ENCODE measurements around the gene TMEM213.
"Not testable (repeated sequence)": the region's sequence is repeated elsewhere in the genome, so short reads cannot be mapped to it uniquely, and the experiment has no call there.

Gene TMEM213, protein sequence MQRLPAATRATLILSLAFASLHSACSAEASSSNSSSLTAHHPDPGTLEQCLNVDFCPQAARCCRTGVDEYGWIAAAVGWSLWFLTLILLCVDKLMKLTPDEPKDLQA

DNA sequence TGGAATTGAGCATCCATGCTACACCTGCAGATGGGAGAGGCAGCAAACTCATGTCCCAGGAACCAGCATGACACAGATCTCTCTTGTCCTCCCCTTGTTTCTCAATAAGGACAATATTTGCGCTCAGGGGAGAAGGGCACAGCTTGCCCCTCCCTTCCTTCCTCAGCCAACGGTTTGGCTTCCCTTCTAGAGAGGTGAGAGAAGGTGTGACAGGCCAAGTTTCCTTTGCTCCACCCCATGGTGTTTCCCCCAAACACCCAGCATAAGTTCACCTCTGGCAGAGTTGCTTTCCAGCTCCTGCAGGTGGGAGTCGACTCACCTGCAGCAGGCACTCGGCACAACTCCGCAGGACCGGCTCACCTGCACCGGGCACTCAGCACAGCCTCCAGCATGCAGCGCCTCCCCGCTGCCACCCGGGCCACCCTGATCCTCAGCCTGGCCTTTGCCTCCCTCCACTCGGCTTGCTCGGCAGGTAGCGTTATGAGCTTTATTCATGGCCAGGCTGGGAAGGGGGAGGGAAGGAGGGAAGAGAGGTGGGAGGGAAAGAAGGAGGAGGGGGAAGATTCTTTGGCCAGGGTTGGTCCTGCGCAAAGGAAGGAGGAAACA lies at the start of gene TMEM213, which contains the start of gene ATP6V0A4:
Gene TMEM213, plus strand, starts transcription at position 280 of the 606 bp plus-strand sequence. Its CDS starts 111 bp downstream, at position 391.
Gene ATP6V0A4, minus strand, starts transcription at position 482 of the 606 bp plus-strand sequence. CDS start 26,949 bp downstream, outside the sequence.
- no peak for DNase-seq

DNA sequence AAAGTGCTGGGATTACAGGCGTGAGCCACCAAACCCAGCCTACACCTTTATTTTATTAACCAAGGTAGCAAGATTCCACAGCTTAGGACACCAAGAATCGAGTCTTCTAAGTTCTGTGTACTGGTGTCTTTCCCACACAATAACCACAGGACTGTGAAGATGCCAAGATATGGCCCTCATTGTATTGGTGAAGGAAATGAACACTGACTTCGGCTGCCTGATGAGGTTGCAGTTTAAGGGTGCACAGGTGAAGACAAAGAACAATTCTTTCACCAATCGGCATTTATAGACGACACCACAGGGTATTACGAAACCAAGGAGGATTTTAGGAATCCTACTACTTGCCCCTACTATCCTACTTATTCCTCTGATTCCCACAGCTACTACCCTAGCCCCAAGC lies 49.1 kb upstream of the TMEM213 start:
- DNase-seq, result no peak

DNA sequence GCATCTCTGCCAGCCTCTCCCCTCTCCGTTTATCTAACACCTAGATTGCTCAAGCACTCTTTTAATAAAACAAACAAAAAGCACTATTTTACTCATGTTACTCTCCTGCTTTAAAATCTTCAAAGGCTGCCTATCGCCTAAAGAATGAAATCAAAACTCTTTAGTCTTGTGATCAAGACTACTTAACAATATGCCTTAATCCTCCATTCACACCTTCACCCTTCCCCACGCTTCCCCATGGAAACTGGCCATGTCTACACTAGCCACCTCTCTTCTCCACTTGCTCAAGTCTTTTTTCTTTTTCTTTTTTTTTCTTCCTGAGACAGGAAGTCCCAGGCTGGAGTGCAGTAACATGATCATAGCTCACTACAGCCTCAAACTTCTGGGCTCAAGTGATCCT lies 47.8 kb upstream of the TMEM213 start:
- DNase-seq, result no peak

DNA sequence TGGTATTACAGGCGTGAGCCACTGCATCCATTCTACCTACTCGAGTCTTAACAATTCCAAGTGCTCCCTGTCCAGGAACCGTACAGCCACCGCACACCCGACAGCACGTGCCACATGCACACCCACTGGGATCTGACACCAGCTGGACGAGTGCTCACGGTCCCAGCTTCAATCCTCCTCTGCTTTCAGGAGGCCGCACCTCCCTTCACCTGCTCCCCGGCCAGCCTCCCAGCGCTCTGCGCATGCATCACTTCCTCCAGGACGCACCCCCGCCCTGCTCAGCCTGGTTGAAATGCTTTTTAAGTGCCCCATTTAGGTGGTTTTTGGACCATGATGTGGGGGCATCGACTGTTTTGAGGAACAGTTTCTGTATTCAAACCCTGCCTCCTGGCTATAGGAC lies 47.3 kb upstream of the TMEM213 start:
- DNase-seq, result no peak

DNA sequence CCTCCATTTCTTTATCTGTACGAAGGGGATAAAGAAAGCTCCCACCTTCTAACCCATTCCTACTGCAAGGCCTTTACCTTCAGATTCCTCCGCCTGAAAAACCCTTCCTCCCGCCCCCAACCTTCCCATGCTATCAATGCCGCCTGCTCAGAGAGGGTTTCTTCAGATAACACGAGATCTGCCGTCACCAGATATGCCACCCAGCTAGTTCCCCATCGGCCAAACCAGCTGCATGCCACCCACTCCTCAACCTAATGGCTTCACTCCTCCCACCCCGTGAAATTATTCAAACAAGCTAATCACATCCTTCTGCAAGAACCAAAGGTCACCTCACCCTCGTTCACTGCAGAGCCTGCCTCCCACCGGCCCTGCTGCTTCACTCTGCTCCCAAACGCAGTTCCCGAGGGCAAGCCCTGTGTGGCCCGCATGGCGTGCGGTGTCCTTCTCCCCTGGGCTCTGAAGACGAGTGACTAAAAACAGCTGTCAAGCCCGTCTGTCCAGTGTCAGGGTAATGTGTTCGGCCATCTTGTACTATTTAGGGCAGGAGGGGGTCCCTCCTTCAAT lies 46.8 kb upstream of the TMEM213 start:
- no peak for DNase-seq

DNA sequence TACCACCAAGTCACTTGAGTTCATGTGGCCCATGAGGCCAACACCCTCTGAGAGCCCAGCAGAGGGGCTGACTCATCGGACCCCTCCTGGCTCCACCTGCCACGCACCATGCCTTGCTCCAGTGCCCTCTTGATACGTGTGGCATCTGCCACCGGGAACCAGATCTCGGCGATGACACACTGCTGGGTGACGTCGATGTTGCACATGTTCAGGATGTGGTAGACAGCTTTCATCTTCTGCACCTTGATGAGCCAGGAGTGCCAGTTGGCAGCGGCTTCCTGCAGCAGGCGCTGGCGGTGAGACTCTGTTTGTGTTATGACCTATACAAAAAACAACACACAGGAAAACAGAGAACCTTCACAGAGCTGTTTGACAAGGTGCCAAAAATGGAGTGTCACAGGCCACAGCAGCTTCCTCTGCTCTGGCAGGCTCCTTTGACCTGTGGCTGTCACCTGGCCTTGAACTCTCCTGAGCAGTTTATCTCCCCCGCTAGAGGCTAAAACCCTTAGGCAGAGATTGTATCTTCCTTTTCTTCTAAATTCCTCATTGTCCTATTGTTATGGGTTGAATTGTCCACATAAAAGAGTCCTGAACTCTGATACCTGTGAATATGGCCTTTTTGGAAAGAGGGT lies 45.2 kb upstream of the TMEM213 start:
- DNase-seq, result peak; percentile 36 to 87 (median 66)

DNA sequence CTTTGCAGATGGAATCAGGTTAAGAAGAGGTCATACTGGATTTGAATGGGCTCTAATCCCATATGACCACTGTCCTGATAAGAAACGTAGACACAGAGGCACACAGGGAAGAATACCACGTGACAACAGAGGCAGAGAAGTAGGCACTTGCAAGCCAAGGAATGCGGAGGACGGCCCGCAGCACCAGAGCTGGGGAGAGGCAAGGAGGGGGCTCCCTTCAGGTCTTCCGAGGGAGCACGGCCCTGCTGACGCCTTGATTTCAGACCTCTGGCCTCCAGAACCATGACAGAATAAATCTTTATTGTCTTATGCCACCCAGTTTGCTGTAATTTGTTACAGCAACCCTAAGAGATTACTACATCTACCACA lies 44.7 kb upstream of the TMEM213 start:
- no peak for DNase-seq

DNA sequence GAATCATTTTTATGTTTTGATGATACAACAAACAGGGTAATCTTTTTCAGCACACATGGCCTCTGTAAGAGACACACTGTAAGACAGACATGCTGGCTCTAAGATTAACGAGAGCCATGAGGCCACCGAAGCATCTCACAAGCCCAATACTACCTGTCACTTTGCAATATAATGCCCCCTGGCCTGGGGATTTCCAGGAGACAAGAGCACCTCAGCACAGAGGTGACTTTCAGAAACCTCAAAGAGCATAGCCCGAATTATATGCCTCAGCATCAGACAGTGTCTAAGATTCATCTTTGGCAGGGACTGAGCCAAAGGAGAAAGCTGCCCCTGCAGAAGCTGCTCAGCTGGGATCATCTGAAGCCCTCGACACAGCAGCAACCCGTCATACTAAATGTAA lies 44.2 kb upstream of the TMEM213 start:
- no peak for DNase-seq

DNA sequence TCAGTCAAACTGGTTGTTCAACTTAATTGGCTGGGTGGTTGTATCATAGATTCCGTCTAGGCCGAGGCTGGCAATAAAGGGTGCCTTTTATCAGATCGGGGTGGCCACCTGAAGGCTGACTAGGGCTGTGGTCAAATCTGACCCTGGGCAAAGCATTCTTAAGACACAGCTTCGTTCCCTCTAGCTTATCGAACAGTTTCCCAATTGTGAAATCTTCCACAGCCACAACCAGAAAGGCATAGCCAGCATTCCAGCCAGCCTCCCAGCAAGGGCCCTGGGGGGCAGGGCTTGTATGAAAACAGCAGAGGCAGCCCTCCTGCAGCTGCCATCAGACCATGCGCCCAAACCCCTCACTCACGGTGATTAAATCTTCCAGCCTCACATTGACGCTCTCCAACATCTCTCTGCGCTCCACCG lies 42.5 kb upstream of the TMEM213 start:
- no peak for DNase-seq

DNA sequence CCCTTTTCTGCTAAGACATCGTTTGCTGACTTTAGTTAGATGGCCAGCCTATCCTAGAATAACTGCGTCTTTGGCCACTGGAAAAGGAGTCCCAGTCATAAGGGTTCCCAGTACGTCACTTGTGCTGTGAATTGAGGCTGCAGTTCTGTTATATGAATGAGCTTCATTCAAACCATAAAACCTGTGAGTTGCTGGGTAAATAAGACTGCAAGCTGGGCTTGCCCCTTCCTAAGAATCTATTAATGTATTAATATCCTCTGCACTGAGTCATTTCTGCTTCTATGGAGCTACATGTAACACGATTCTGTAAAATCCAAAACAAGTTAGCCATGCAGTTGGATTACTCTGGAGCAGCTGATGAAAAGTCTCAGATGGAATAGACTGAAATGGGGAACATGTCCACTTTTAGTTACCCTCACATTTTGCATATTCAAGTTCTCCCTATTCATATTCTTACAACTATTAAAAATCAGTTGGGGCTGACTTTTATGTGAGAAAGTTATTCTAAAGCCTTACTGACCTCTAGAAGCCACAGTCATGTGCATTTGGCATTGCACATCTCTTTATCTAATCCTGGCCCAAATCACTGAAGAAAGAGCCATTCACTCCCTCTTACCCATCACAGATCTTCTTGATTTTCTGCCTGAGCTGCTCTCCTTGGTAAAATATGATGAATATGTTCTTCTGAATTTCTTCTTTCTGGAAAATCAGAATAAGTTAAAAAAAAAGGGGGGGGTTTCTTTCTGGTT lies 41.8 kb upstream of the TMEM213 start:
- DNase-seq, result no peak

DNA sequence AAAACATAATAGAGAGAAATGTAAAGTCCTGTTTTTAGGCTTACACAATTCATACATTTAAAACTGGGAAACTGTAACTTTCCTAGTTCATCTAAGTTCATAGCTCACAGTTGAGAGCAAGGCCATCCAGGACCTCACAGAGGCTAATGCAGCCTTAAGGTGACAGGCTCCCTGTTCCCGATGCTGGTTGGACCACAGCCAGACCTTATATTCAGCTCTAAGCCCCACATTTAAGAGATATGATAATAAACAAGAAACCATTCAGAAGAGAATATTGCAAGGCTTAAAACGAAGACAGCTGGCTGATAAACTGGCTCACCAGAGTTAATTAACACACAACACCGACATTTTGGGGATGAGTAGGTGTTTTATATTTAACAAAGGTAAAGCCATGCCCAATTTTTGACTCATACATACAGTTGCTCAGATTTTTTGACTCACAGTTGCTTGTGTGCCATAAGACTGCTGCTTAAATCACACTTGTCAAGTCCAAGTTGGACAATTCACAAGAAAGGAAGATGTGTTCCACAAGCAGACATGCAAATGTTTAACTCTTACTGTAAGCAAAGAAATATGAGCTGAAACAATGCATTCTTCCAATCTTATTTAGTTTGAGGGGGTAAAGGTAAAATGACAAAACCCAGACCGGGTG lies 41.1 kb upstream of the TMEM213 start:
- no peak for DNase-seq

DNA sequence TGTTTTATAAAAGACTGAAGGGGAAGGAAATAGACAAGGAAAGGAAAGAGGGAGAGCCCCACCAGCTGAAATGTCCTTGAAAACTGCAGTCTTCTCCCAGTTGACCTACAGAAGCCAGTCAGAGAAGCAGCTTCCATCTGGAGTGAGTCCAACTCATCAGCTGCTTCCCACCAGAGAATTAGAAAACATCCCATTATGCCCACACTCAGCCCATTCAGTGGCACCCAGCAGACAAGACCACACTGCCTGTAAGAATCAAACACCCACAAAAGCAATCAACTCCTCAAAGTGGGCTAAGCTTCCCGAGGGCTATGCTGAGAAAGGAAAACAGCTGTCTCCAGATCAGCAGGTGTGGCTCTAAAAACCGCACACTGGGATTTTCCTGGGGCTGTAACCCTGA lies 29.6 kb upstream of the TMEM213 start:
- DNase-seq, result no peak

DNA sequence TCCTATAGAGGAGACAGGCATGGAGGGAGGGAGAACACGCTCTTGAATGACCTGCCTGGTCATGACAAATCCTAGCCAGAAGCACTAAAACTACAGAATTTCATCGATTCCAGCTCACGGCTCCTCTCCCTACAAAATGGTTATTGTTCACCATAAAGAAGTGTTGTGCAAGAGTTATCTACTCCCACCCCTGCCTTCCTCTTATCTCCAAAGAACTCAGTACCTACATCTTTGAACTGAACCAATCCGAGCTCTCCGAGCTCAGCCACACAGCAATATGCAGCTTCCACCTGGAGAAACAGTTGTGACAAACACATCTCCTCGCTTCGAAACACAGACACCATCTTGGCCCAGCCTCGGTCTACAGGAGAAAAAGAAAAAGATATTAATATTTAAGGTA lies 26.9 kb upstream of the TMEM213 start:
- no peak for DNase-seq

DNA sequence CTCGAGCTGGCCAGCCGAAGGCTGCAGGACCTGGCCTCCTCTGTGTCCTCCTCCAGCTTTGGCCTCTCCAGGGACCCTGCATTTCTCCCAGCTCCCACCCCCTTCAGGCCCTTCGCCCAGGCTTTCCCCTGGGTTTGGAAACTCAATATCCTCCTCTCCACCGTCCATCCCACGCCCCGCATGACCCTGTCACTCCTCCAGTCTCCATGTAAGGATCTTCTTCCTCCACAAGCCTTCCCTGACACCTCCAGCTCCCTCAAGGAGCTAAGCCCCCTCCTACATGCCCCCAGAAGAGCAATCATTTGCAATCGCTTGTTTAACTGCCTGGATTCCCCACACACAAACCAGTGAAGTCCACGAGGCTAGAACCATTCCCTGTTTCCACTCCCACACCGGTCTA lies 24.6 kb upstream of the TMEM213 start:
- DNase-seq, result no peak

DNA sequence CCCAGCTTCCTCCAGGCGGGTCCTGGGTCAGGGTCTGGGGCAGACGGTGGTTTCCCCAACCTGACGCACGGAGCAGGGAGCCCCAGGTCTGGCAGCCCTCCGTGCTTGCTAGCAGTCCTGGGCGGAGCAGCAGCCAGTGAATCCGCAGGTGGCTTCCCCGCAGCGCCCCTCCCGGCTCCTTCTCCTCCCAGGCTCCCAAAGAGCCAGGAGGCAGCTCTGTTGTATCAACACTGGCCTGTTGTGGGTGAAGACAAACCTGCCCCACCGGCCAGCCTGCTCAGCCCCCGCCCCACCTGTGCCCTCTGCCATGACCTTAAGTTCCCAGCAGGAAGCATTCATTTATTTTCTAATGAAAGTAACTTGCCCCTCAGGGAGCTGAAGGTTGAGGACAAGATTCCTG lies 24.0 kb upstream of the TMEM213 start:
- no peak for DNase-seq

DNA sequence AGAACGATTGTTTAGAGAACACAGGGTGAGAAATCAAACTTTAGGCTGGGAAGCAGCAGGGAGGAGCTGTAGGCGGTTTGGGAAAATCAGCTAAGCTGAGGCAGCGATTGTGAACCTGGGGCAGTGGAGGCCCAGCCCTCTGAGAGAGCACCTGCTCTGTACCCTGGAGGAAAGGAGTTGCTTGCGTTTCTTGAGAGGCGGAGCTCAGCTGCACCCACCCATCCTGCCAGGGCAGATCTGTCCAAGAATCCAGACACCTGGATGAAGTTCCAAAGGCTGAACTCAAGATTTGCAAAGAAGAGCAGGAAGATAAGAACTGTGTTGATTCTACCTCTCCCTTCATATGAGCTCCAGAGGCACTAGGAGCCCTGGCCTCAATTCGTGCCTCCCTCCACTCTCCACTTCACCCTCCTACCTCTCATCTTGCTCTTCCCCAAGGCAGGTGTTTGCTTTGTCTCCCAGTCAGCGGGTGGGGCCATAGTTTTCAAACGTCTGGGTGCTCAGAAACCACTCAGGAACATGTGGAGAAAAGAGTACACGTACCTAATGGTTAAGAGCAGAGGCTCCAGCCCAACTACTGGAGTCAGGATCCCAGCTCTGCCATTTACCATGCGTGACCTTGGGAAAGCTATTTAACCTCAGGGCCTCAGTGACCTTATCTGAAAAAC lies 21.5 kb upstream of the TMEM213 start:
- no peak for DNase-seq

DNA sequence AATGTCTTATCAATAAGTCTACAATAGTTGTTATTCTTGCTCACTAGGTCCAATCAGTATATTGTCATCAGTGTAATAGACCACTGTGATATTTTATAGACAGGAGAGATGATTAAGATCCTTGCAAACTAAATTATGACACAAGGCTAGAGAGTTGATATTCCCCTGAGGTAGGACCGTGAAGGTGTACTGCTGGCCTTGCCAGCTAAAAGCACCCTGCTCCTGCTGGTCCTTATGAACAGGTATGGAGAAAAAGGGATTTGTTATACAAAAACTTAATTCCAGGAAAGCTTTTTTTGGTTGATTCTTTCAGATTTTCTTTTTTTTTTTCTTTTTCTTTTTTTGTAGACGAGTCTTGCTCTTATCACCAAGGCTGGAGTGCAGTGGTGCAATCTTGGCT lies 16.8 kb upstream of the TMEM213 start:
- DNase-seq, result no peak

DNA sequence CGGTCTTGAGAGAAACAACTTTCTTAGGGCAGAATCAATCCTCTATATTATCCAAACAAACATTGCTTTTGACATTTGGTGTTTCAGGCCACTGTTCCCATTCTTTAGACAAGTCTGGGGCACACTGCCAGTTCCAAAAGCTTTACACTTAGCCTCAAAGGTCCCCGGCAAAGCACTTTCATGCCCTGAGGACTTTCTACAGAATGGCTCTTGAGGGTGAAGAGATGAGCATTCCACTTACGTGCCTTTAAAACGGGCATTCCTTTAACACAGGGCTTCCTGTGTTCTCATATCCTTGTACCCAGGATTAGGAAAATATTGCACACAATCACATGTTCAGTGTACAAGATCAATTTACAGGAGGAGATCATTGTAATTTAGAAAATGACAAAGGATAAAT lies 13.1 kb upstream of the TMEM213 start:
- DNase-seq, result no peak

DNA sequence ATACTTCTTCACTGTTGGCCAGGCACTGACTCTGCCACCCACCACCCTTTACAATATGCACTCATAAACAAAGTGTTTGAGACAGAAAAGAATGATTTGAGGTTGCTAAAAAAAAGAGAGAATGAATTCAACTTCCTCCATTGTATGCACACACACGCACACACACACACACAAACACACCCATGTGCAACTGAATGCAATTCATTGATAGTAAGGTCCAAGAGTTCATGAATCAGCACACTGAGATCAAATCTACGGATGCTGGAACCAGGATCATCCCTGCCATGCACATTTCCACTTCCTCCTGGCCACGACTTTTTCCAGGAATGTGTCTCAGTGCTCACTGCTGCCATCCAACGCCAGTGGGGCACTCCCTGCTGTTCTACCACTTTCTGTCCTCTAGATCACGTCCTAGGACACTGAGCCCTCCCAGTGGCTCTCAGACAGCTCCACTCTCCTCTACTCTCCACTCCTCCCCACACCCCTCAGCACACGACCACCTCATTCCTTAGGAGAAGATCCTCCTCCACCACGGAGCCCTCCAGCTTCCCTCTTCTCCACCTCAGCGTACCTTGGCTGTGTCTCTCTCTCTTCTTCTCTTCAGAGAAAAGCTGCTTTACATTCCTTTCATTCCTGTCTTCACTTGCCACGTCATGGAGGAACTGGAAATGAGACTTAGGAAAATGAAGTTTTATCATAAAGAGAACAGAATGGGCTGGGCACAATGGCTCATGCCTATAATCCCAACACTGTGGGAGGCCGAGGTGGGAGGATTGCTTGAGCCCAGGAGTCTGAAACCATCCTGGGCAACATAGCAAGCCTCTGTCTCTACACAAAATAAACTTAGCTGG lies 12.0 kb upstream of the TMEM213 start:
- no peak for DNase-seq

DNA sequence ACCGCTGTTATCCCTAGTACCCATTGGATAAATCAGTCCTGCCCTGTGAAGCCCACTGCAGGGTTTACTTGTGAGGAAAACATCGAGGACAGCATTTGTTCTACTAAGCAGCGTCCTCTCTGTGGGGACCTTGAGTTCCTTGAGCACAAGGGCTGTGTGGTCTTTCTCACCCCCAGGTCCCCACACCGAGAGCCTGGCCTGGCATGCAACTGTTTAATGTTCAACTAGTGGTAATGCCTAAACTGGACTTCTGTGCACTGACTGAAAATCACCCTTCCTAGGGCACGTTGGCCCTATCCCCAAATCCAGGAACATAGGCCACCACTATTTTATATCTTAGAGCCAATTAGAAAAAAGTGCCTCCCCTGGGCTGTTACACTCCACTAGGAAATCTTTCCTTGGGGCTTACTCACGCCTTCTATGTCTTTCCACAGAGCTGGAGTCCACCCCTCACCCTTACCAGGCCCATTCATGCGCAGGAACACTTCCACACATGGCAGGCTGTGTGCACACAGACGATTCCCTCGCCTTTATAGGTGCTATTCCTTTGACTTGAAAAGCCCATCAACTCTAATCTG lies 1.7 kb upstream of the TMEM213 start:
- no peak for DNase-seq

DNA sequence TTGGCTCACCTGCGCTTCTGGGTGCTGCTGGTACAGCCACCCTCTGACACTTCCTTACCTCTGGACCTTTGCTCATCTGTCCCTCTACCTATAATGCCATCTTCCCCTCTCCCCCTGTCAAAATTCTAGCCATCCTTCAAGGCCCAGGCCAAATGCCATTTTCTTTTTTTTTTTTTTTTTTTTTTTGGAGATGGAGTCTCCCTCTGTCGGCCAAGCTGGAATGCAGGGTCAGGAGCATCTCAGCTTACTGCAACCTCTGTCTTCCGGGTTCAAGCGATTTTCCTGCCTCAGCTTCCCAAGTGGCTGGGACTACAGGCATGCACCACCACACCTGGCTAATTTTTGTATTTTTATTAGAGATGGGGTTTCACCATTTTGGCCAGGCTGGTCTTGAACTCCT lies 748 bp upstream of the TMEM213 start:
- not testable (repeated sequence) for DNase-seq

Measured in activated naive CD4-positive, alpha-beta T cell (primary cell).